Small intestine (tissue), 7 donors: ENCODE results near the gene DDX27. TPM values are rescaled to one million over a fixed set of nuclear protein-coding genes. Genes with fewer than 3 reads are reported as not detected.
"Not testable (repeated sequence)": the region's sequence is repeated elsewhere in the genome, so short reads cannot be mapped to it uniquely, and the experiment has no call there.

Experiments
- DNase-seq, 2 donors: peaks; one replicate each; pipeline versions ENCODE4 v3.0.0 to v3.0.0-alpha.2; 2013
- FAIRE-seq: peaks from 2 replicates; lab custom pipeline; 2012; peaks lifted over from hg19 to GRCh38; lab: Jason Lieb, UNC
- H3K27ac ChIP-seq, 3 donors: one replicate each; pipeline ENCODE4 v1.5.1; 2013; ENCODE audit warnings: low read length in 2 of 3, mild to moderate bottlenecking in 2 of 3, control low read depth in 1 of 3, inconsistent platforms in 1 of 3, low read depth in 1 of 3, moderate library complexity in 1 of 3
- H3K27me3 ChIP-seq, 3 donors: one replicate each; pipeline ENCODE4 v1.6.1; 2013; ENCODE audit warnings: low read length in 3 of 3, inconsistent platforms in 1 of 3; ENCODE audit not compliant: control insufficient read depth in 3 of 3, insufficient read depth in 3 of 3
- H3K36me3 ChIP-seq, 3 donors: one replicate each; pipeline ENCODE4 v1.6.1; 2013; ENCODE audit warnings: low read length in 3 of 3, inconsistent platforms in 1 of 3, low read depth in 1 of 3, mild to moderate bottlenecking in 1 of 3, moderate library complexity in 1 of 3; ENCODE audit not compliant: control insufficient read depth in 3 of 3, insufficient read depth in 2 of 3
- H3K4me1 ChIP-seq, 3 donors: one replicate each; pipeline ENCODE4 v1.6.1; 2013; ENCODE audit warnings: low read length in 2 of 3, inconsistent platforms in 1 of 3, low read depth in 1 of 3, mild to moderate bottlenecking in 1 of 3, moderate library complexity in 1 of 3; ENCODE audit not compliant: control insufficient read depth in 3 of 3, insufficient read depth in 2 of 3
- H3K4me3 ChIP-seq, 3 donors: one replicate each; pipeline ENCODE4 v1.5.1; 2013; ENCODE audit warnings: low read length in 3 of 3, control low read depth in 1 of 3, inconsistent platforms in 1 of 3, low read depth in 1 of 3, mild to moderate bottlenecking in 1 of 3, moderate library complexity in 1 of 3
- H3K9me3 ChIP-seq, 2 donors: one replicate each; pipeline ENCODE4 v1.6.1; 2013; ENCODE audit warnings: low read depth in 1 of 2, low read length in 1 of 2; ENCODE audit not compliant: control insufficient read depth in 2 of 2, insufficient read depth in 1 of 2
- WGBS, 3 donors: extraction: QIAGEN DNeasy Blood & Tissue Kit; methylation state at CpG; one replicate each; pipeline ENCODE4 v1.1.7; 2013; 5-methylcytosine and 5-hydroxymethylcytosine counted together
- polyA plus RNA-seq, 4 donors: library from polyadenylated mRNA; stranded (reverse) in 3 of 4; unstranded in 1 of 4; fragments of 200-250 nt in 3 of 4; fragments of 120-200 nt in 1 of 4; gene quantifications; one replicate each; pipeline versions ENCODE4 v1.2.1 to v1.2.3, GENCODE V29; 2013
- donor health status: healthy with polysubstance abuse.
- donor health status: control.
- donor health status: control.
- donor health status: Bipolar disorder and iron deficiency.
- donor health status: healthy.

Gene DDX27
- polyA plus RNA-seq, 4 donors: 32.0 to 48.9 (median 34.9) TPM

DNA sequence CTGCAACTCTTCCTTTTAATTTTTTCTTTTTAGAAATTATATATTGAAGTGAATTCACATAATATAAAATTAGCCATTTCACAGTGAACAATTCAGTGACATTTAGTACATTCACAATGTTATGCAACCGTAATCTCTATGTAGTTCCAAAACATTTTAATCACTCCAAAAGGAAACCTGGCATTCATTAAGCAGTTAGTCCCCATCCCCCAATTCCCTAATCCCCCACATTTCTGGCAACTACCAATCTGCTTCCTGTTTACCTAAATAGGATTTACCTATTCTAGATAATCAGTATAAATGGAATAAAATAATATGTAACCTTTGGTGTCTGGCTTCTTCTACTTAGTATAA lies 8.5 kb upstream of the DDX27 start:
- Histone ChIP-seq H3K4me3 (no peak overlapping the region), H3K36me3 (no peaks in the 10 kb centered on the region), H3K27ac (no peak overlapping the region), H3K4me1 (no peaks in the 10 kb centered on the region), H3K9me3 (peaks cover 0 to 3% of the 10 kb centered on the region in 2 donors), H3K27me3 (no peaks in the 10 kb centered on the region)
- FAIRE-seq: no peak
- no peak for DNase-seq
- 66 to 83% (median 74%) methylated on average over 1 of the region's 1 CpG for WGBS, 3 donors

DNA sequence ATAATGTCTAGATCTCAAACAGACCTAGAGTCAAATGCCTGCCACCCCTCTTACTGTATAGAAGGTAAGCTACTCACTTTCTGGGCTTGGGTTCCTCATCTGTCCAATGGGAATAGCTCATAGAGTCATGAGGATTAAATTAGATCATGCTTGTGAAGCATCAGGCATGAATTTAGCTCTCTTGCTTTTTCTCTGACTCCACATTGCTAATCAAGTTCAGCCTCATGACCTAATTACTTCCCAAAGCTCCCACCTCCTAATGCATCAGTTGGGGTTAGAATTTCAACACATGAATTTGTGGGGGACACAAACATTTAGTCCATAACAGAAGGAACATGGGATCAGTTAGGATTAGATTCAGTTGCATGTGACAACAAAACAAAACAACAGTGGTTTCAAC lies 4.6 kb upstream of the DDX27 start:
- DNase-seq (no peak), FAIRE-seq (no peak)
- peaks cover 0 to 3% of the 10 kb centered on the region in 2 donors for H3K9me3 ChIP-seq

DNA sequence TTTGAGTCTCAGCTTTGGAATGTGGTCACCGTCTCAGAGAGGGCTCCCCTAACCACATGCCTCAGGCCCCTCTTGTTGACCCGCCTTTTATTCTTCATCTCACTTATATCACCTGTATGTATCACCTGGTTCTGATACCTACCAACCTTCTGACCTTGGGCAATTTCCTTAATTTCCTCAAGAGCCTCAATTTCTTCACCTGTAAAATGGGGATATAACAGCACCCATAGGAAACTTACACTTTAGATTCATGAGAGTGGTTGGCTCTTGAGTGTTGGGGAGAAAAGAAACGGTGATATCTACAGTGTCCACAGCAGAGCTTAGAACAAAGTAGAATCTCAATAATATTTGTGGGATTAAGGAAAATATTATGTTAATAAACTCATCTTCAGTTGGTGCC lies 4.0 kb upstream of the DDX27 start:
- 85 to 93% (median 85%) methylated on average over 3 of the region's 3 CpGs for WGBS, 3 donors
- H3K27ac ChIP-seq: no peak overlapping the region
- no peak for FAIRE-seq

More for the DNA sequence above, 4.6 kb upstream of the DDX27 start:
- Histone ChIP-seq H3K4me1 (peaks cover 0 to 3% (median 0%) of the 10 kb centered on the region in 3 donors), H3K36me3 (no peaks in the 10 kb centered on the region), H3K27me3 (no peaks in the 10 kb centered on the region), H3K4me3 (no peak overlapping the region), H3K27ac (no peak overlapping the region)

DNA sequence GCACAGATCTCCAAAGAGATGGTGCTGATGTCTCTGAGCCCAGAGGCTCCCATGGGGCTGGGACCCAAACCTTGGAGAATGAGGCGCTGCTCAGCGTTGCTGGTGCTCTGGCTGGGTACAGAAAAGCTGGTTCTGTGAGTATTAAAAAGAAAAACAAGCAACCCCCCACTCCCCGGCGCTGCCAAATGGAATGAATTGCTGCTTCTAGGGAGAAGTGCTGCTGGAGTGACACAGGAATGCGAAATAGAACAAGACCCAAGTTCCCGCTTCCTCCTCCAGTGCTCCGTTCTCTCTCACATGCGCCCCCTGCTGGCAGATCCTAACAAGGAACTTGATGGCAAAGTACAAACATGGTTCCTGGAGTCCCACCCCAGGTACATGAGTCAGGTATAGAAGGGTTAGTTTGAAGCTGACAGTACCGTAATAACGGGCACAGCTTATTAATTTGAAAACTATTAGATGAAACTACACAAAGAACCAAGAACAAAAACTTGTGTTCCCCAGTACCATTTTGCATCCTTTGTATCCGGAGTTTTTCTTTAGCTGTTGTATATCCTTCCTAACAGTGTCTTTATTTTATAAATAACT lies 2.1 kb upstream of the DDX27 start:
- H3K27me3 ChIP-seq: no peaks in the 10 kb centered on the region
- H3K27ac ChIP-seq: peak overlapping the region in 1 of 3 donors; percentile 5
- DNase-seq: peak; percentile 96 to 97
- FAIRE-seq: no peak
- peaks cover 3 to 9% (median 4%) of the 10 kb centered on the region in 3 donors for H3K4me1 ChIP-seq
- 14 to 22% (median 19%) methylated on average over 11 of the region's 11 CpGs for WGBS, 3 donors
- H3K4me3 ChIP-seq: no peak overlapping the region
- H3K9me3 ChIP-seq: no peaks in the 10 kb centered on the region
- H3K36me3 ChIP-seq: peaks cover 4 to 10% (median 4%) of the 10 kb centered on the region in 3 donors

More for the DNA sequence above, 4.0 kb upstream of the DDX27 start:
- Histone ChIP-seq H3K9me3 (no peaks in the 10 kb centered on the region), H3K4me1 (peaks cover under 1 to 3% (median 3%) of the 10 kb centered on the region in 3 donors), H3K4me3 (no peak overlapping the region), H3K27me3 (no peaks in the 10 kb centered on the region), H3K36me3 (no peaks in the 10 kb centered on the region)
- DNase-seq: no peak

DNA sequence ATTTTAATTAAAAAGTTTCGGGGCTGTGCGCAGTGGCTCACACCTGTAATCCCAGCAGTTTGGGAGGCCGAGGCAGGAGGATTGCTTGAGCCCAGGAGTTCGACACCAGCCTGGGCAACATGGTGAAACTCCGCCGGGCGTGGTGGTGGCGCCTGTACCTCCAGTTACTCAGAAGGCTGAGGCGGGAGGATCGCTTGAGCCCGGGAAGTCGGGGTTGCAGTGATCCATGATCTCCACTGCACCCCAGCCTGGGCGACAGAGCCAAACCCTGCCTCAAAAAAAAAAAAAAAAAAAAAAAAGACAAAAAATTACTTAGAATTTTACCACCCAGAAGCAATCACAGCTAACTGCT lies 501 bp upstream of the DDX27 start:
- 54 to 60% (median 58%) methylated on average over 13 of the region's 13 CpGs for WGBS, 3 donors
- H3K36me3 ChIP-seq: peaks cover 8 to 25% (median 13%) of the 10 kb centered on the region in 3 donors
- FAIRE-seq, DNase-seq, H3K9me3 ChIP-seq, H3K27me3 ChIP-seq, H3K4me1 ChIP-seq: not testable (repeated sequence)
- peak overlapping the region in 1 of 3 donors; percentile 71 for H3K4me3 ChIP-seq
- H3K27ac ChIP-seq: peak overlapping the region in 2 of 3 donors; percentile 33 to 36

DNA sequence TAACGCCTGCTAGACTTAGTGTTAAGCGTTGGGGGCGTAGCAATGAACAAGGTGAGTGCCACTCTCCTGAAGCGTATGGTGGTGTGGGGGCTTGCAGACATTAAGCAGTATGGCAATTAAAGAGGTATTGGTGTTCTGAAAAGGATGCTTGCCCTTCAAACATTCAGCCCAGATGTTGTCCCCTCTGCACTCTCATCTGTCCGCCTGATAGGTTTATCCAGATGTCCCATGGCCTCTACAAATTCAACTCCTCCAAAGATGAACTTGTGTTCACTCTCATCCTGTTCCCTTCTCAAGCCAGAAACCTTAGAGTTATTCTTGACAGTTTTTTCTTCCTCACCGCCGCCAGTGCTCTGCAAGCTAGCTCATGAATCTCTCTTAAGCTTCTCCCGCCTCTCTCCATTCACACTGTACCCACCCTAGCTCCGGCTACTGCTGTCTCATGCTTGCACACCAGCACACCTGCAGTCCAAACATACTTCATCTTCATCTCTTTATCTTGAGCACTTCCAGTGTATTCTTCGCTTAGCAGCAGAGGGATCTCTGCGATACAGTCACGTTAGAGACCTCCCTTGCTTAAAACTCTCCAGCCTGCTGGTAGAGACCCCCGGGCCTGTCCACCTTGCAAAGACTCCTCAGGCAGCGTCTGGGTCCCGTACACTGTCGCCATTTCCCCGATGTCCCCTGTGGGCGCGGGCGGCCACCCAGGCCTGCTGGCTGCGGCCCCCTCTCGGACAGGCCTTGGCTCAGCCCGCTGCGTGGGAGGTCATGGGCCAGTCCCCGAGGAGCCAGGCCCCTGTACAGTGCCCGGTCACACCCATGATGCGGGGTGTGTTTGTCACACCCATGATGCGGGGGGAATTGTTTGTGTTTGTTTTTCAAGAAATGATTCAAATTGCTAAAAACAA lies 962 bp downstream of the DDX27 start:
- no peak for DNase-seq
- Histone ChIP-seq H3K4me3 (peak overlapping the region; percentile 39 to 86 (median 71)), H3K27me3 (no peaks in the 10 kb centered on the region), H3K27ac (peak overlapping the region; percentile 51 to 87 (median 85)), H3K9me3 (no peaks in the 10 kb centered on the region), H3K36me3 (peaks cover 18 to 40% (median 23%) of the 10 kb centered on the region in 3 donors), H3K4me1 (peaks cover 3 to 9% (median 4%) of the 10 kb centered on the region in 3 donors)
- no peak for FAIRE-seq
- 54 to 67% (median 58%) methylated on average over 28 of the region's 28 CpGs for WGBS, 3 donors

DNA sequence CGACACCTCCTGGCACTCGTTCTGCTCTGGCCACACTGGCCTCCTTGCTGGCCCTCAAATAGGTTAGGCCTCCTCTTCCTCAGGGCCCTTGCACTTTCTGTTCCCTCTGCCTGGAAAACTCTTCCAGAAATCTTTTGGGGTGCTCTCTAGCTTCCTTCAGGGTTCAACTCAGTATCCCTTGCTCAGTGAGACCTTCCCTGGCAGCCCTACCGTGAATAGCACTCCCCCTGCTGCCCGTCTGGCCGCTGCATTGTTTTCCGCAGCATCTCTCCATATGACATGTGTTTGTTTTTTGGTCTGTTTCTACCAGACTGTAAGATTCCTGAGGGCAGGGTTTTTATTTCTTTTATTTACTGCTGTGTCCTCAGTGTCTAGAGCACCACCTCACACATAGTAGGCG lies 6.7 kb downstream of the DDX27 start:
- FAIRE-seq (no peak), DNase-seq (no peak)
- Histone ChIP-seq H3K27me3 (no peaks in the 10 kb centered on the region), H3K27ac (no peak overlapping the region), H3K4me1 (peaks cover 0 to 15% (median 4%) of the 10 kb centered on the region in 3 donors), H3K9me3 (no peaks in the 10 kb centered on the region), H3K4me3 (no peak overlapping the region), H3K36me3 (peaks cover 29 to 90% (median 31%) of the 10 kb centered on the region in 3 donors)
- whole genome bisulfite sequencing, 3 donors: 95 to 98% (median 95%) methylated on average over 7 of the region's 7 CpGs

DNA sequence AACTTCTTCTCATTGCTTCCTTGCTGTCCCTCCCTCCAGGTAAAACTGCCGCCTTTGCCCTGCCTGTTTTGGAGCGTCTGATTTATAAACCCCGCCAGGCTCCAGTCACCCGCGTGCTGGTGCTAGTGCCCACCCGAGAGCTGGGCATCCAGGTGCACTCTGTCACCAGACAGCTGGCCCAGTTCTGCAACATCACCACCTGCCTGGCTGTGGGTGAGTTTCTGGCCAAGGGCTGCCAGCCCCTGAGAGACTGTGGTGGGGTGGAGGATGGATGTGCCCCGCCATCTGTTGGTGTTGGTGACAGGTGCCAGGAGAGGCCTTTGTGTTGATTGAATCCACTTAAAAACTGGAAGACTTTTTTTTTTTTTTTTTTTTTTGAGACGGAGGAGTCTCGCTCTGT lies 9.5 kb downstream of the DDX27 start:
- FAIRE-seq: no peak
- no peak for DNase-seq
- H3K9me3 ChIP-seq: no peaks in the 10 kb centered on the region
- H3K27me3 ChIP-seq: no peaks in the 10 kb centered on the region
- peaks cover 22 to 84% (median 29%) of the 10 kb centered on the region in 3 donors for H3K36me3 ChIP-seq
- WGBS, 3 donors: 90 to 96% (median 93%) methylated on average over 7 to 9 of the region's 9 CpGs
- H3K4me1 ChIP-seq: peaks cover 0 to 20% (median 4%) of the 10 kb centered on the region in 3 donors
- peak overlapping the region in 1 of 3 donors; percentile 22 for H3K27ac ChIP-seq
- no peak overlapping the region for H3K4me3 ChIP-seq
